ENCODE results near the gene CLASP1.

GRCh38 chr2:121360566-121361300, 288.5 kb downstream of the CLASP1 start:
- TF ChIP-seq, protein P1, sequence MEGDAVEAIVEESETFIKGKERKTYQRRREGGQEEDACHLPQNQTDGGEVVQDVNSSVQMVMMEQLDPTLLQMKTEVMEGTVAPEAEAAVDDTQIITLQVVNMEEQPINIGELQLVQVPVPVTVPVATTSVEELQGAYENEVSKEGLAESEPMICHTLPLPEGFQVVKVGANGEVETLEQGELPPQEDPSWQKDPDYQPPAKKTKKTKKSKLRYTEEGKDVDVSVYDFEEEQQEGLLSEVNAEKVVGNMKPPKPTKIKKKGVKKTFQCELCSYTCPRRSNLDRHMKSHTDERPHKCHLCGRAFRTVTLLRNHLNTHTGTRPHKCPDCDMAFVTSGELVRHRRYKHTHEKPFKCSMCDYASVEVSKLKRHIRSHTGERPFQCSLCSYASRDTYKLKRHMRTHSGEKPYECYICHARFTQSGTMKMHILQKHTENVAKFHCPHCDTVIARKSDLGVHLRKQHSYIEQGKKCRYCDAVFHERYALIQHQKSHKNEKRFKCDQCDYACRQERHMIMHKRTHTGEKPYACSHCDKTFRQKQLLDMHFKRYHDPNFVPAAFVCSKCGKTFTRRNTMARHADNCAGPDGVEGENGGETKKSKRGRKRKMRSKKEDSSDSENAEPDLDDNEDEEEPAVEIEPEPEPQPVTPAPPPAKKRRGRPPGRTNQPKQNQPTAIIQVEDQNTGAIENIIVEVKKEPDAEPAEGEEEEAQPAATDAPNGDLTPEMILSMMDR (IDR thresholded peaks at IDR 0.05; ENCODE audit: insufficient read depth, low read length): no peak
- TF ChIP-seq, protein P2, sequence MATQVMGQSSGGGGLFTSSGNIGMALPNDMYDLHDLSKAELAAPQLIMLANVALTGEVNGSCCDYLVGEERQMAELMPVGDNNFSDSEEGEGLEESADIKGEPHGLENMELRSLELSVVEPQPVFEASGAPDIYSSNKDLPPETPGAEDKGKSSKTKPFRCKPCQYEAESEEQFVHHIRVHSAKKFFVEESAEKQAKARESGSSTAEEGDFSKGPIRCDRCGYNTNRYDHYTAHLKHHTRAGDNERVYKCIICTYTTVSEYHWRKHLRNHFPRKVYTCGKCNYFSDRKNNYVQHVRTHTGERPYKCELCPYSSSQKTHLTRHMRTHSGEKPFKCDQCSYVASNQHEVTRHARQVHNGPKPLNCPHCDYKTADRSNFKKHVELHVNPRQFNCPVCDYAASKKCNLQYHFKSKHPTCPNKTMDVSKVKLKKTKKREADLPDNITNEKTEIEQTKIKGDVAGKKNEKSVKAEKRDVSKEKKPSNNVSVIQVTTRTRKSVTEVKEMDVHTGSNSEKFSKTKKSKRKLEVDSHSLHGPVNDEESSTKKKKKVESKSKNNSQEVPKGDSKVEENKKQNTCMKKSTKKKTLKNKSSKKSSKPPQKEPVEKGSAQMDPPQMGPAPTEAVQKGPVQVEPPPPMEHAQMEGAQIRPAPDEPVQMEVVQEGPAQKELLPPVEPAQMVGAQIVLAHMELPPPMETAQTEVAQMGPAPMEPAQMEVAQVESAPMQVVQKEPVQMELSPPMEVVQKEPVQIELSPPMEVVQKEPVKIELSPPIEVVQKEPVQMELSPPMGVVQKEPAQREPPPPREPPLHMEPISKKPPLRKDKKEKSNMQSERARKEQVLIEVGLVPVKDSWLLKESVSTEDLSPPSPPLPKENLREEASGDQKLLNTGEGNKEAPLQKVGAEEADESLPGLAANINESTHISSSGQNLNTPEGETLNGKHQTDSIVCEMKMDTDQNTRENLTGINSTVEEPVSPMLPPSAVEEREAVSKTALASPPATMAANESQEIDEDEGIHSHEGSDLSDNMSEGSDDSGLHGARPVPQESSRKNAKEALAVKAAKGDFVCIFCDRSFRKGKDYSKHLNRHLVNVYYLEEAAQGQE (IDR thresholded peaks at IDR 0.05; ENCODE audit: insufficient replicate concordance, low read depth): no peak
- no peak for TF ChIP-seq POLR2AphosphoS5 (IDR thresholded peaks at IDR 0.05; ENCODE audit: low read depth)

All from HL-60 (cell line).